Renal cortex interstitium (tissue), 11 donors: Measurements from ENCODE around the gene TSHZ1. TPM values are rescaled to one million over a fixed set of nuclear protein-coding genes. Genes with fewer than 3 reads are reported as not detected.

Experiments used
- DNase-seq, 11 donors: peaks; one replicate each; pipeline ENCODE4 v3.0.0-alpha.2; 2013; ENCODE audit warnings: low read depth in 9 of 11, low spot score in 4 of 11; ENCODE audit errors: extremely low read depth in 1 of 11
- polyA plus RNA-seq, 3 donors: library from polyadenylated mRNA; unstranded; fragments of 120-200 nt; gene quantifications; one replicate each; pipeline ENCODE4 v1.2.1, GENCODE V29; 2013; ENCODE audit not compliant: insufficient read length in 3 of 3

Gene TSHZ1
- polyA plus RNA-seq, 3 donors, result 32.7 to 37.2 (median 36.5) TPM

- no peak for DNase-seq
These were observed 7.0 kb upstream of the TSHZ1 start for GRCh38 chr18:75203416-75204268.

GRCh38 chr18:75204269-75204731 is 6.3 kb upstream of the TSHZ1 start:
- DNase-seq, result peak in 1 of 11 donors; percentile 38

- no peak for DNase-seq
These were observed 5.7 kb upstream of the TSHZ1 start for GRCh38 chr18:75204732-75205513.

- no peak for DNase-seq
These were observed 5.0 kb upstream of the TSHZ1 start for GRCh38 chr18:75205514-75206132.

GRCh38 chr18:75206452-75207309 is 3.9 kb upstream of the TSHZ1 start:
- no peak for DNase-seq

- no peak for DNase-seq
These were observed 3.1 kb upstream of the TSHZ1 start for GRCh38 chr18:75207310-75208154.

- peak in 1 of 11 donors; percentile 40 for DNase-seq
These were observed 2.3 kb upstream of the TSHZ1 start for GRCh38 chr18:75208155-75208835.

GRCh38 chr18:75208836-75209128 is 1.8 kb upstream of the TSHZ1 start:
- DNase-seq, result no peak

- peak in 6 of 11 donors; percentile 64 to 85 (median 80) for DNase-seq
These were observed 1.3 kb upstream of the TSHZ1 start, which contains the start of gene PTGR3 for GRCh38 chr18:75209129-75209950. Gene PTGR3, minus strand, starts transcription at chr18:75209139. Its CDS starts 81 bp downstream, at chr18:75209058.

- DNase-seq, result no peak
These were observed 692 bp upstream of the TSHZ1 start for GRCh38 chr18:75209951-75210258.

GRCh38 chr18:75211002-75211621 is 515 bp downstream of the TSHZ1 start:
- no peak for DNase-seq

GRCh38 chr18:75211626-75211952 is 992 bp downstream of the TSHZ1 start:
- no peak for DNase-seq

GRCh38 chr18:75211953-75212750 is 1.6 kb downstream of the TSHZ1 start:
- DNase-seq, result peak in 1 of 11 donors; percentile 38

GRCh38 chr18:75212751-75213090 is 2.1 kb downstream of the TSHZ1 start:
- DNase-seq, result no peak

- DNase-seq, result no peak
These were observed 3.2 kb downstream of the TSHZ1 start for GRCh38 chr18:75213611-75214331.
